HG02763 (cell line): ENCODE data around the gene GMEB1.
"Not testable (repeated sequence)": the region's sequence is repeated elsewhere in the genome, so short reads cannot be mapped to it uniquely, and the experiment has no call there.

Experiments
- ATAC-seq: cut with Tn5 transposase; IDR thresholded peaks from one replicate; pipeline ENCODE4 v1.9.1; 2021; ENCODE audit warnings: mild to moderate bottlenecking, moderate library complexity; ENCODE audit not compliant: unreplicated experiment

The GMEB1 gene

DNA sequence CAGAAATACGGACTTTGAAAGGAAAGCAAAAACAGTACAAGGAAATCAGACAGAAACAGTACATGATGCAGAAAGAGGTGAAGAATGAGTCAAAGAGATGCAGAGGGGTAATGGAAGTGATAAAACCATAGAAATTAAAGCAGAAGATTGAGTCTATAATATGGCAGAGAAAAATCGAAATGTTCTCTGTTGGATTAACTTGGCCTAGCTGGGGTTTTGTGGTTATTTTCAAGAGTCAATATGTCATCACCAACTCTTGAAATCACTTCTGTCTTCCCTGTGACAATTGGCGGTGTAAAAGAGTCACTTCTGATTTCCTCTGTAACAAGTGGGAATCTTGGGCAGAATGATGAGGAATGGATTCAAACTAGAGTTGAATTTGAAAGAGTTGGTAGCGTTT is 75.6 kb downstream of the GMEB1 start:
- no peak for ATAC-seq

DNA sequence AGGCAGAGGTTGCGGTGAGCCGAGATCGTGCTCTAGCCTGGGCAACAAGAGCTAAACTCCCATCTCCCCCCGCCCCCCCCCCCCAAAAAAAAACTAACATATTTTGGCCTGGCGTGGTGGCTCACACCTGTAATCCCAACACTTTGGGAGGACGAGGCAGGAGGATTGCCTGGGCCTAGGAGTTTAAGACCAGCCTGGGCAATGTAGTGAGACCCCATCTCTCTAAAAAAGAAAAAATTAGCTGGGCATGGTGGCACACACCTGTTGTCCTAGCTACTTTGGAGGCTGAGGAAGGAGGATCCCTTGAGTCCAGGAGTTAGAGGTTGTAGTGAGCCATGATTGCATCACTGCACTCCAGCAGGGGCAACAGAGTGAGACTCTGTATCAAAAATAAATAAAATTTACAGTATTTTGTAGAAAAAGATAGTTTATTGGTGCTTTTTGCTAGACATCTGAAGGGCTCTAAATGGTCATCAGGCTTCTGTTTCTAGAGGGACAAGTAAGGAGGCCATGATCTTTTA is 77.1 kb downstream of the GMEB1 start:
- no peak for ATAC-seq

DNA sequence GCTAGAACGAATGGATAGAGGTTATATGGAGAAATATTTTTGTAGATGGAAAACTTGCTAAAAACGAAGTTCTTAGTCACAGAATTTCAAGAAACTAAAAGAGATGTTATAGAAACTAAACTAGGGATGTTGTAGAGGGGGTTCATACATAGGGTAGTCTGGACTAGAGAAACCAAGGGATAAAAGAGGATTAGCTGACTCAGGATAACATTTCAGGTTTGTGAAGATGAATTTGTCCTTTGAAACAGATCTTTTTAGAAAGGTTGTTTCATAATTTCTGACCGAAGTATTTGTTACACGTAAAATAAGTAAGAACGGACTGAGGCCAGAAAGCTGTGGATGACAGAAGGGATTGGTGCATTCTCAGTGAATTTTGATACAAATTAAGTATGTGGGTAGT is 81.7 kb downstream of the GMEB1 start:
- no peak for ATAC-seq

DNA sequence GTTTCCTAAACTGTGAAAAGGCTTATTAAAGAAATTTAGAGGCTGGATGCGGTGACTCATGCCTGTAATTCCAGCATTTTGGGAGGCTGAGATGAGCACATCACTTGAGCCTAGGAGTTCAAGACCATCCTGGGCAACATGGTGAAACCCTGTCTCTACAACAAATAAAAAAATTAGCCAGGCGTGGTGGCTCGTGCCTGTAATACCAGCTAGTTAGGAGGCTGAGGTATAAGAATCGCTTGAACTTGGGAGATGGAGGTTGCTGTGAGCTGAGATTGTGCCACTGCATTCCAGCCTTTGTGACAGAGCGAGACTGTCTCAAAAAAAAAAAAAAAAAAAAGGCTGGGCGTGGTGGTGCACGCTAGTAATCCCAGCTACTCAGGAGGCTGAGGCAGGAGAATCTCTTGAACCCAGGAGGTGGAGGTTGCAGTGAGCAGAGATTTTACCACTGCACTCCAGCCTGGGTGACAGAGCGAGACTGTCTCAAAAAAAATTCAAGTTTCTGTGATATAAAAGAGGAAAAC is 82.2 kb downstream of the GMEB1 start:
- ATAC-seq: not testable (repeated sequence)

DNA sequence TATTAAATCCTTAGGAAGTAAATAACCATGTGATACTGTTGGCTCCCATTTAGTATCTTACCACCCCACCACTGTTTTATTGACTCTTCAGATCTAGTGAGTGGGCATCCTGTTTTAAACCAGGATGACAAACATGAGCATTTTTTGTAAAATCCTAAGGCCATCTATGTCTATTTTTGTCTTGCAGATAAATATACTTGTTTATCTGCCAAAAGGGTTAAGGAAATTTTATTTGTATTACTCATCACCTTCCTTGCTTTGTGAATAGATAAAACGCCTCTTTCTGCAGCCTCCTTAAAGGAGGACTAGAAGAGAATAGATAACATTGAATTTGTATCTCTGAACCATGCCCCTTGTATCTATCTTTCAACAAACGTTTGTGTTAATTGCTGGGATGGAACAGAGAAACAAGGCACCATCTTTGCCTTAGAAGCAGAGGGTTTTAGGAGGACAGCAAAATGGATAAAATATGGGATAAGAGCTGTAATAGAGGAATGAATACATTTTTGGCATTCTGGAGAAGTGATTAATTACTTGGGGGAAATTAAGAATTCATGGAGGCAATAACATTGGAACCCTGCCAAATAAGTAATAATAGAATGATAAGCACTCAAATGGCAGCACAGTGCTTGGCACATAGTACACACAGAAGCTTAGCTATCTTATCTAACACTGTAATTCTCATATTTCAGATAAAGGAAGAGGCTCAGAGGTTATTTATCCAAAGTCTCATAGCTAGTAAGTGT is 82.9 kb downstream of the GMEB1 start:
- no peak for ATAC-seq

DNA sequence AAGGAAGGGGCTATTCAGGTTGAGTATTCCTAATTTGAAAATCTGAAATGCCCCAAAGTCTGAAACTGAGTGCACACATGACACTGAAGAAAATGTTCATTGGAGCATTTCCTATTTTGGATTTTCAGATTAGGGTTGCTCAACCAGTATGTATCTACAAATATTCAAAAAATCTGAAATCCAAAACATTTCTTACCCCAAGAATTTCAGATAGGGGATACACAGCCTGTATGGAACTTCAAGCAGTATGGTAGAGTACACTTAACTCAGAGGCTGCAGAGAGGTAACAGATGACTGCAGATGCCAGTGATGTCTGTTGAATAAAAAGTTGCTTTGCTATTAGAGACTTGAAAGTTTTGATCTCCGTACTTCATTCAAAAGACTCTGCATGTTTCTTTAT is 87.1 kb downstream of the GMEB1 start:
- no peak for ATAC-seq

DNA sequence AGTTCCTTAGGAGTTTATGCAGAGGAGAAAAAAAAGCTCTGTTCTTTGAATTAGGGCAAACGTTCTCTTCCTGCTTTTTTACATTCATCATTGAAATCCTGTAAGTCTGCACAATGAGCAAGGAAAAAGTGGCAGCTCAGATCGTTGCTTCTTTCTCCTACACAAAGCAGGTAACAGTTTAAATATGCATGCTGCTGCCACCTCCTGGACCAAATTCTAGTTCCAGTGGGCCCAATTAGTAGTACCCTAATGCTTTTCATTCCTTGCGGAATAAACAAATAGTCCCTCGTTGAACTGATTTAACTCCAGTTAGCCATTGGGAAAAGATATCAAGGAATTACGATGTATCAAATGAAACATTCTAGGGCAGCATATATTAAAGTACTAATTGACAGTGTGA is 88.3 kb downstream of the GMEB1 start:
- ATAC-seq: no peak

DNA sequence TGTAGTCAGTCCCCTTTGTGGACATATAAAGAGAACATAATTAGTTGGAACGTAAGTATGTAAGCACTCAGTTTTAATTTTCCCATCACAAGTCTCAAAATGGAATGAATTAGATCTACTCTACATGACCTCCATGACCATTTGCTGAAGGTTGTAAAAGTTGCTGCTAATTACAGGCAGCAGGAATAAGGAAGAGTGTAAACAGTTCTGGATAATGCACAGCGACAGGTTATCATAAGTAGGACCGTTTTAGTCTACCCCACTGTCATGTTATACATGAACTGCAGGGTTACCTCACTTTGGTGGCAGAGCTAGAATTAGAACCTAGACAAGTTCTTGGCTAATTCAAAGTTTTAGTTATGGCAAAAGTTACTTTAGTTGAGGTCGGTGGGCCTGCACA is 89.8 kb downstream of the GMEB1 start:
- no peak for ATAC-seq

DNA sequence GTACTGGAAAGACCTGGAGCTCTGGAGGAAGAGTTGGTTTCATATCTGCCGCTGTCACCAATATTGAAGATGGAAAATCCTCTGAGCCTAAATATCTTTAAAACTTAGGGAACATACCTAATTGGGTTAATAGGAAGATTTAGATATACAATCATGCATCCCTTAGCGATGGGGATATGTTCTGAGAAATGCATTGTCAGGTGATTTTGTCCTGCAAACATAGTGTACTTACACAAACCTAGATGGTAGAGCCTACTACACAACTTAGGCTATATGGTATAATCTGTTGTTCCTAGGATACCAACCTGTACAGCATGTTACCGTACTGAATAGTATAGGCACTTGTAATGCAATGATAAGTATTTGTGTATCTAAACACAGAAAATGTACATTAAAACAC is 90.7 kb downstream of the GMEB1 start:
- no peak for ATAC-seq

DNA sequence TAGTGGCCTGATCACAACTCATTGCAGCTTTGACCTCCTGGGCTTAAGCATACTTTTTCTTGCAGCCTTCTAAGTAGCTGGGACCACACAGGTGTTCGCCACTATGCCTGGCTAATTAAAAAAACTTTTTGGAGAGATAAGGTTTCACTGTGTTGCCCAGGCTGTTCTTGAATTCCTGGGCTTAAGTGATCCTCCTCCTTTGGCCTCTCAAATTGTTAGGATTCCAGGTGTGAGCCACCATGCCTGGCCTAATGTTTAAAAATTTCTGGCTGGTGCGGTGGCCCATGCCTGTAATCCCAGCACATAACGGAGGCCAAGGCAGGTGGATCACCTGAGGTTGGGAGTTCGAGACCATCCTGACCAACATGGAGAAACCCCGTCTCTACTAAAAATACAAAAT is 92.6 kb downstream of the GMEB1 start:
- no peak for ATAC-seq

DNA sequence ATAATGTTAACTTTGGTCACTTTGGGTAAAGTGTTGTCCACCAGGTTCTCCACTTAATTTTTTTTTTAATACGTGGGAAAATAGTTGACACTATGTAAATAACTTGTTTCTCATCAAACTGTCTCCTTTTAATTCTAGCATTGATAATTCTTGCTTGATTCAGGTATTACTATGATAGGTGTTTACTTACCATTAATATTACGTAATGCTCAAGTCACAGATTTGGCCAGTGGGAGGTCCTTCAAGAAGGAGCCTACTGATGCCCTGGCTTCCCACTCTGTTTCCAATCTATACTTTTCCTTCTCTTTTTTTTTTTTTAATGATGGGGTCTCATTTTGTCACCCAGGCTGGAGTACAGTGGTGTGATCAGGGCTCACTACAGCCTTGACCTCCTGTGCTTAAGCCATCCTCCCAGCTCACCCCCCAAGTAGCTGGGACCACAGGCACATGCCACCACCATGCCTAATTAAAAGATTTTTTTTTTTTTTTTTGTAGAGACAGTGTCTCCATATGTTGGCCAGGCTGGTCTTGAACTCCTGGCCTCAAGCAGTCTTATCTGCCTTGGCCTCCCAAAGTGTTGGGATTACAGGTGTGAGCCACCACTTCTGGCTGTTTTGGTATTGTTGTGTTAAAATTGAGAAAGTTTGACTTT is 98.1 kb downstream of the GMEB1 start:
- ATAC-seq: no peak
